PC-9 (cell line): ENCODE results near the gene HMGXB4. TPM values are rescaled to one million over a fixed set of nuclear protein-coding genes. Genes with fewer than 3 reads are reported as not detected.

Experiments
- BruUV-seq: library from RNA; stranded (reverse); fragments of 400-500 nt; replicated peaks from 2 replicates; lab custom pipeline; 2021; lab: Mats Ljungman, UMichigan
- CTCF ChIA-PET: fragments of 300-600 bp; sonication (Branson Sonifier 250); formaldehyde crosslinking; loops from one replicate; lab custom pipeline; 2022; ENCODE audit warnings: antibody characterized with exemption; lab: Charles Lee
- POLR2A ChIA-PET: fragments of 300-600 bp; sonication (Branson Sonifier 250); formaldehyde crosslinking; loops from one replicate; lab custom pipeline; 2022; ENCODE audit warnings: antibody characterized with exemption; ENCODE audit not compliant: unreplicated experiment; lab: Charles Lee
- DNase-seq, 2 experiments: peaks; one replicate each; pipeline versions ENCODE4 v3.0.0 to v3.0.0-alpha.2; 2015 to 2022; ENCODE audit warnings: mixed read lengths in 1 of 2
- H2AFZ ChIP-seq: fragments of 200-600 bp; sonication (generic); 2 replicates; pipeline ENCODE4 v1.8.1; 2017; ENCODE audit warnings: antibody characterized with exemption
- H3F3A ChIP-seq: fragments of 200-600 bp; sonication (generic); 2 replicates; pipeline ENCODE4 v1.8.1; 2017; ENCODE audit warnings: antibody characterized with exemption, mild to moderate bottlenecking, low read depth; ENCODE audit not compliant: insufficient read depth
- H3K27ac ChIP-seq: fragments of 200-600 bp; sonication (generic); 2 replicates; pipeline ENCODE4 v1.6.1; 2016; ENCODE audit warnings: mixed run types
- H3K27me3 ChIP-seq: fragments of 200-600 bp; sonication (generic); 2 replicates; pipeline ENCODE4 v1.6.1; 2016; ENCODE audit warnings: low read depth, mixed run types; ENCODE audit not compliant: insufficient read depth
- H3K36me3 ChIP-seq: fragments of 200-600 bp; sonication (generic); 2 replicates; pipeline ENCODE4 v1.6.1; 2016; ENCODE audit warnings: low read depth, mixed run types
- H3K4me1 ChIP-seq: fragments of 200-600 bp; sonication (generic); replicated peaks from 2 replicates; pipeline ENCODE4 v1.6.1; 2016; ENCODE audit warnings: mixed run types; ENCODE audit not compliant: insufficient read depth
- H3K4me2 ChIP-seq: fragments of 200-600 bp; sonication (generic); 2 replicates; pipeline ENCODE4 v1.6.1; 2017; ENCODE audit warnings: mixed run types
- H3K4me3 ChIP-seq: fragments of 200-600 bp; sonication (generic); 2 replicates; pipeline ENCODE4 v1.6.1; 2016; ENCODE audit warnings: mixed run types
- H3K79me2 ChIP-seq: fragments of 200-600 bp; sonication (generic); 2 replicates; pipeline ENCODE4 v1.6.1; 2017; ENCODE audit warnings: low read depth, mixed run types
- H3K9me2 ChIP-seq: fragments of 200-600 bp; sonication (generic); 2 replicates; pipeline ENCODE4 v1.8.1; 2017; ENCODE audit warnings: mild to moderate bottlenecking; ENCODE audit not compliant: insufficient read depth
- H3K9me3 ChIP-seq: fragments of 200-600 bp; sonication (generic); 2 replicates; pipeline ENCODE4 v1.8.1; 2016; ENCODE audit warnings: low read depth; ENCODE audit not compliant: insufficient read depth
- H4K20me1 ChIP-seq: fragments of 200-600 bp; sonication (generic); 2 replicates; pipeline ENCODE4 v1.8.1; 2017; ENCODE audit not compliant: insufficient read depth
- CTCF ChIP-seq: fragments of 200-600 bp; sonication (generic); conservative IDR thresholded peaks from 2 replicates; pipeline ENCODE4 v1.6.1; 2017; ENCODE audit warnings: mixed run types, antibody characterized with exemption, mild to moderate bottlenecking, moderate library complexity
- EZH2 ChIP-seq: fragments of 200-600 bp; sonication (generic); IDR thresholded peaks from 2 replicates; pipeline ENCODE4 v1.8.0; 2017; ENCODE audit warnings: antibody characterized with exemption, low read depth
- intact Hi-C: fragments of 100-400 bp; cut with micrococcal nuclease; formaldehyde crosslinking; loops from one replicate; pipeline ENCODE4 v1.10.0; 2022; ENCODE audit not compliant: unreplicated experiment
- total RNA-seq: library from RNA; stranded (reverse); gene quantifications from 2 replicates; pipeline ENCODE4 v1.2.3, GENCODE V29; 2021

HMGXB4 gene
- total RNA-seq, 1 experiment from 2014 or later, result 29.2 TPM

GRCh38 chr22:35269630-35270029 lies 12.3 kb downstream of the HMGXB4 start:
- no TSS peak for BruUV-seq
- Histone ChIP-seq H3K9me2 (no peaks in the 10 kb centered on the region), H4K20me1 (peaks cover 30% of the 10 kb centered on the region), H3K27me3 (no peaks in the 10 kb centered on the region), H3K4me1 (peaks cover 7% of the 10 kb centered on the region; the same call in 1 of the 2 replicates), H3K4me3 (no peak overlapping the region), H3K27ac (no peak overlapping the region), H2AFZ (no peak overlapping the region), H3K9me3 (no peaks in the 10 kb centered on the region), H3K4me2 (no peak overlapping the region), H3K79me2 (peaks cover 7% of the 10 kb centered on the region; the same call in 1 of the 2 replicates), H3F3A (peaks cover 14% of the 10 kb centered on the region; the same call in 1 of the 2 replicates), H3K36me3 (peaks cover 59% of the 10 kb centered on the region)
- POLR2A ChIA-PET, result no interaction called here
- TF ChIP-seq EZH2, result no peak
- no peak for TF ChIP-seq CTCF
- intact Hi-C loops, result no loop called here
- CTCF ChIA-PET, result no interaction called here
- DNase-seq, result no peak

- peaks cover 42% of the 10 kb centered on the region for H3K36me3 ChIP-seq
- no peaks in the 10 kb centered on the region for H3K27me3 ChIP-seq
- peaks cover 4% of the 10 kb centered on the region; the same call in 1 of the 2 replicates for H3F3A ChIP-seq
- no peaks in the 10 kb centered on the region for H3K9me3 ChIP-seq
- BruUV-seq, result no TSS peak
- H3K9me2 ChIP-seq, result no peaks in the 10 kb centered on the region
- H3K79me2 ChIP-seq, result peaks cover 12% of the 10 kb centered on the region; the same call in 1 of the 2 replicates
- H2AFZ ChIP-seq, result no peak overlapping the region
- no peak overlapping the region for H3K27ac ChIP-seq
- no peak overlapping the region for H3K4me2 ChIP-seq
- H4K20me1 ChIP-seq, result peaks cover 16% of the 10 kb centered on the region
- POLR2A ChIA-PET, result no interaction called here
- intact Hi-C loops, result no loop called here
- no peak for DNase-seq
- CTCF ChIA-PET, result no interaction called here
- H3K4me3 ChIP-seq, result no peak overlapping the region
- no peaks in the 10 kb centered on the region for H3K4me1 ChIP-seq
- TF ChIP-seq EZH2, result no peak
- no peak for TF ChIP-seq CTCF
Observed at GRCh38 chr22:35274154-35274871, 17.0 kb downstream of the HMGXB4 start.

GRCh38 chr22:35275580-35275979 lies 18.3 kb downstream of the HMGXB4 start:
- H4K20me1 ChIP-seq, result peaks cover 24% of the 10 kb centered on the region
- no peak overlapping the region for H3K4me3 ChIP-seq
- H3F3A ChIP-seq, result peaks cover 9% of the 10 kb centered on the region; the same call in 1 of the 2 replicates
- no peak overlapping the region for H3K4me2 ChIP-seq
- peak overlapping the region; percentile 20; the same call in 1 of the 2 replicates for H3K27ac ChIP-seq
- ChIA-PET POLR2A (no interaction called here), CTCF (no interaction called here)
- H3K36me3 ChIP-seq, result peaks cover 31% of the 10 kb centered on the region
- intact Hi-C loops, result no loop called here
- no peak overlapping the region for H2AFZ ChIP-seq
- no peaks in the 10 kb centered on the region for H3K9me2 ChIP-seq
- TF ChIP-seq CTCF (no peak), EZH2 (no peak)
- no TSS peak for BruUV-seq
- peak in 1 of 2 experiments; percentile 48 for DNase-seq
- peaks cover 25% of the 10 kb centered on the region; the same call in 1 of the 2 replicates for H3K79me2 ChIP-seq
- H3K27me3 ChIP-seq, result no peaks in the 10 kb centered on the region
- no peaks in the 10 kb centered on the region for H3K9me3 ChIP-seq
- H3K4me1 ChIP-seq, result no peaks in the 10 kb centered on the region
